22Rv1 (cell line): Measurements from ENCODE around the gene KLF6.
A peak's percentile ranks its signal among the peaks of the same experiment; 100 is the strongest.

ENCODE experiments used
- H3K27ac ChIP-seq: fragments of 450-650 bp; 2 replicates; pipeline ENCODE4 v1.5.1; 2017
- CTCF ChIP-seq: fragments of 450-650 bp; IDR thresholded peaks from 2 replicates; pipeline ENCODE4 v1.5.1; 2017; ENCODE audit warnings: mild to moderate bottlenecking
- ZFX ChIP-seq: fragments of 450-650 bp; IDR thresholded peaks from 2 replicates; pipeline ENCODE4 v1.6.1; 2017; ENCODE audit warnings: antibody characterized with exemption, borderline replicate concordance

KLF6 gene

GRCh38 chr10:3787016-3787400 is 2.0 kb upstream of the KLF6 start:
- TF ChIP-seq ZFX (no peak), CTCF (no peak)
- H3K27ac ChIP-seq, result peak overlapping the region; percentile 89; the same call in 1 of the 2 replicates

- H3K27ac ChIP-seq, result peak overlapping the region; percentile 89
Measured at GRCh38 chr10:3786295-3787015, 1.4 kb upstream of the KLF6 start.

GRCh38 chr10:3785851-3786271 is 852 bp upstream of the KLF6 start:
- peak overlapping the region; percentile 89 for H3K27ac ChIP-seq
- no peak for TF ChIP-seq CTCF
- no peak for TF ChIP-seq ZFX

More at GRCh38 chr10:3786295-3787015, 1.4 kb upstream of the KLF6 start:
- no peak for TF ChIP-seq ZFX
- no peak for TF ChIP-seq CTCF

GRCh38 chr10:3785251-3785850 is 342 bp upstream of the KLF6 start:
- TF ChIP-seq ZFX (no peak), CTCF (no peak)
- H3K27ac ChIP-seq, result peak overlapping the region; percentile 89

GRCh38 chr10:3783682-3784432 is 1.2 kb downstream of the KLF6 start:
- peak overlapping the region; percentile 89 for H3K27ac ChIP-seq
- TF ChIP-seq ZFX (no peak), CTCF (no peak)

GRCh38 chr10:3783316-3783681 is 1.7 kb downstream of the KLF6 start:
- H3K27ac ChIP-seq, result peak overlapping the region; percentile 89
- TF ChIP-seq CTCF, result no peak
- no peak for TF ChIP-seq ZFX
